RPMI8226 (cell line): Measurements from ENCODE around the gene C20orf204.
A peak's percentile ranks its signal among the peaks of the same experiment; 100 is the strongest.

Source experiments
- DNase-seq: peaks from one replicate; pipeline ENCODE4 v3.0.0-alpha.2; 2015

C20orf204 gene

DNA sequence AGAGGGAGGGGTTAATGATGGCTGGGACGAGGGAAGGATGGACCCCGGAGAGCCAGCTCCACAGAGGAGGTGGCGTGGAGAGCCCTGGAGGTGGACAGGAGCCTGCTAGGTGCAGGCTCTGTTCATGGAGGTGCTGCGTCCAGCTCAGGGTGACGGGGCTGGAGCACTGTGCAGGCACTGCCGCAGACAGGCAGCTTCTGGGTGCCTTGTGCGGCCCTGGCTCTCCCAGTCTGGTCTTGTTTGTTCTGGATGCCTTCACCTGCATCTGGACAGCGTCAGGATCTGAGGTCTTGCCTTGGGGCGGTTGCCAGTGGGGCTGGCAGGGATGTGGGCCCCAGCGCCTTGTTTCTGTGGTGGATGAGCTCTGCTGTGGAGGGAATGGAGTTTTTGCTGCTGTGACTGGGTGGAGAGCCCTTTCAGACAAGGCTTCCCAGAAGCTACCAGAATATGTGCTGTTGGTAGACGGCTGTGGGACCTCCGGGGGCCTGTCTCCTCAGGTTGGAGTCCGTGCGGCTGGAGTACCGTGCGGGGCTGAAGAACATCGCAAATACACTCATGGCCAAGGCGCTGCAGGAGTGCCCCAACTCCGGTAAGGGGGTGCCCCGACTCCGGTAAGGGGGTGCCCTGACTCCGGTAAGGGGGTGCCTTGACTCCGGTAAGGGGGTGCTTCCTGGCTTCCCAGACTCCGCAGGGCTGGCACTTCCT is 7.8 kb upstream of the C20orf204 start:
- no peak for DNase-seq

DNA sequence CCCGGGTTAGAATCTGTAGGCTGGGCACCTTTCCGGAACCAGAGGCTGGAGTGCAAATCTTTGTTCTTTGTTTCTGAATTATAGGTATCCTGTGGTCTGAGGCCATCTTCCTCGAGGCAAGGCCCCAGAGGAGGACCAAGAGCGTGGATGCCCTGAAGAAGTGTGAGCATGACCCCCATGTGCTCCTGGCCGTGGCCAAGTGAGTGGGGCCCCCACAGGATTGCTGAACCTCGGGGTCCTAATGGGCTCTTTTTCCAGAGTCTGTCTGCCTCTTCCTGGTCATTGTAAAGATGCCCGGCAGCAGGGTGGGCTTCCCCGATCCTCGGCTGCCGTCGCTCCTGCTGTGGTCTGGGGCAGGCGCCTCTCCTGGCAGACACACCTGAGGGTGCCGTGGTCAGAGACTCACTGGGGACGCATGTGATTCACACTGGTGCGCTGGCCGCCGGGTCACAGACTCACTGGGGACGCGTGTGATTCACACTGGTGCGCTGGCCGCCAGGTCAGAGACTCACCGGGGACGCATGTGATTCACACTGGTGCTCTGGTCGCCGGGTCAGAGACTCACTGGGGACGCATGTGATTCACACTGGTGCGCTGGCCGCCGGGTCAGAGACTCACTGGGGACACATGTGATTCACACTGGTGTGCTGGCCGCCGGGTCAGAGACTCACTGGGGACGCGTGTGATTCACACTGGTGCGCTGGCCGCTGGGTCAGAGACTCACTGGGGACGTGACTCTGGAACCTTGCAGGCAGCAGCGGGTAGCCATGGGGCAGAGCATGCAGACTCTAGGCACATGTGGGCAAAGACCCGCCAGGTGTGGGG is 6.5 kb upstream of the C20orf204 start:
- DNase-seq = no peak

DNA sequence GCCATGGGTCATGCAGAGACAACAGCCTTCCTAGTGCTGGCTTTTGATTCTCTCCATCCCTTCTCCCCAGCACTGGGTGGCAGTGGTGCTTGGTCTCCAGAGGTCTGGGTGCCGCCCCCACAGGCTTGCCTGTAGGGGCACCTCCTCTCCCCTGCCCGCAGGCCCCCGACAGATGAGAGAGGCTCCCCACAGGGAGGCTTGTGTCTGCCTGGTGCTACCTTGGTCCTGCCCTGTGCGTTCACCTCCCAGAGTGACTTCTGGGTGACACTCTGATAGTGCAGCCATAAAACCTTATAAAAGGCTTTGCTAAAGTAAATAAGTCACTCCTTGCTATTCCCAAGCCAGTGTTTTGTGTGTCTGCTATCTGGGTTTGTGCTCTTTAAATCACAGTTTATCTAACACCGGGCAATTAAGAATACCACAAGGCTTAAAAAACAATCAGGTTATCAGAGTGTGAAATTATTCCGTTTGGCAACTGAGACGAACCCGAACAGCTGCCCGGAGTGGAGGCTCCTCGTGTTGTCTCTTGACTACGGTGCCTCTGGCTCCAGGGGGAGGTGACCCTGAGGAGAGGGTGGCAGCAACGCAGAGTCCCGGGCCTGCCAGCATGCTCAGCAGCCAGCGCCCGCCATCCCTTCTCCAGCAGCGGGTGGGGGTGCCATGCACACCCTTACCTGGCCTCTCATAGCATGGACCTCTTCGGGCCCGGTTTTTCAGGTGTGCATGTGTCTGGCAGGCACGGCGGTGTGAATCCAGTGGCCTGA is 5.4 kb upstream of the C20orf204 start:
- no peak for DNase-seq

DNA sequence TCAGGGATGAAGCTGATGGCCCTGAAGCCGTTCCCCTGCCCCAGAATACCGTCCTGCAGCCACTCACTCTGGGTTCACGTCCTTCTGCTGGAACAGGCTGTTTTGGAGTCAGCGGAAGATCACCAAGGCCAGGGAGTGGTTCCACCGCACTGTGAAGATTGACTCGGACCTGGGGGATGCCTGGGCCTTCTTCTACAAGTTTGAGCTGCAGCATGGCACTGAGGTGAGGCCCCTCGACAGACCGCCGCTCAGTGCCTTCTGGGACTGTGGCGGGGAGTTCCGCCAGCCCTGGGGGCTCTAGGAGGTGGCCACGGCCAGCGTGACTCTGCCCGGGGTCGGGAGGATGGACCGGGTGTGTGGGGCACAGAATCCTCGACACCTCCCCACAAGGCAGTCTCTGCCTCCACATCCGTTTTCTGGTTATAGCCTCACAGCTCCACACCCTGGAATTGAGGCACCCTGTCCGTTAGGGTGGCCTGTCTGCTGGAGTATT is 4.1 kb upstream of the C20orf204 start:
- no peak for DNase-seq

DNA sequence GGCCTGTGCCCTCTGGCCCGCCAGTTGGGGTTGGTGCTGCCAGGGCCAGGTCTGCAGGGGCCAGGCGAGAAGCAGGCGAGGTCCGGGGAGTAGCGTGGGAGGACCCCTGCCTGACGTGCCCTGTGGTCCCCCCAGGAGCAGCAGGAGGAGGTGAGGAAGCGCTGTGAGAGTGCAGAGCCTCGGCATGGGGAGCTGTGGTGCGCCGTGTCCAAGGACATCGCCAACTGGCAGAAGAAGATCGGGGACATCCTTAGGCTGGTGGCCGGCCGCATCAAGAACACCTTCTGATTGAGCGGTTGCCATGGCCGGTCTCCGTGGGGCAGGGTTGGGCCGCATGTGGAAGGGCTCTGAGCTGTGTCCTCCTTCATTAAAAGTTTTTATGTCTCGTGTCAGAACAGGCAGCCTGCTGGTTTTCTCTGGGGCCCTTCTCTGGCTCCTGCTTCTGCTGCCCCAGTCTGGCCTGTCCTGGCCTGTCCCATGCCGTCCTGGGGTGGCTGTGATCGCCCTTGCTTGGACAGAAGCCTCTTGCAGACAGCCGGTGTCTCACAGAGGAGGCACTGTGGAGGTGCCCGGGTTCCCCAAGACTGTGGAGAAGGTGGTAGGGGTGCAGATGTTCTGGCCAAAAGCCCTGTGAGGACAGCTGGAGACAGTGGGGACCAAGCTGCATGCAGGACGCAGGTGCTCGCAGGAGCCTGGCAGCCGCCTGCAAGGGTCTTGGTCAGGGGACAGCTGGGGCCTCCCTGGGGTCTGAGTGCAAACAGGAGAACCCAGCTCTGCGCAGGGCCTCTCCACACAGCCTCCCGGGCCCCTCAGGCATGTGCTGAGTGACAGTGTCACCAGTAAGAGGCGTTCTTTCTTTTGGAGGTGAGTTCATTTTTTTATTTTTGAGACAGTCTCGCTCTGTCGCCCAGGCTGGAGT is 3.0 kb upstream of the C20orf204 start:
- DNase-seq = no peak

DNA sequence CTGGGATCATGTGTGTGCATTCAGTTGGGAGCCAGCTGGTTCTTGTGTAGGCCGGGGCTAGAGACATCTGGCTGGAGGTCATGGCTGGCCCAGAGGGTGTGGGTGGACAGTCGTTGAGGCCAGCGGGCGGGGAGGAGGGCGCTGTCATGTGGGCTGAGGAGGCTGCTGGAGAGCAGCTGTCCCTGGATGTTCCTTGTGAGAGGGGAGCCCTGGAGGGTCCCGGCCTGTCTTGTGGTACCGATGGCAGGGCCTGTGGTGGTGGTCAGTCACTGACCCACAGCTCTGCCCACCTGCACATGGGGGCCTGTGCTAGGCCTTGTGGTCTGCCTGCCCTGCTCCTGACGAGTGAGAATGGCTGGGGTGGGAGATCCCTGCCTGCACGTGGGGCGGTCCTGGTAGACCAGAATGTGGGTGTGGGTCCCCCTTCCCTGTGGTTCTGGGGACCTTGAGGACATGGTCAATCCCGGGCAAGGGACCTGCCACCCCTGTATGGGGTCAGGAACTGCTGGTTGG is 1.9 kb upstream of the C20orf204 start:
- no peak for DNase-seq

DNA sequence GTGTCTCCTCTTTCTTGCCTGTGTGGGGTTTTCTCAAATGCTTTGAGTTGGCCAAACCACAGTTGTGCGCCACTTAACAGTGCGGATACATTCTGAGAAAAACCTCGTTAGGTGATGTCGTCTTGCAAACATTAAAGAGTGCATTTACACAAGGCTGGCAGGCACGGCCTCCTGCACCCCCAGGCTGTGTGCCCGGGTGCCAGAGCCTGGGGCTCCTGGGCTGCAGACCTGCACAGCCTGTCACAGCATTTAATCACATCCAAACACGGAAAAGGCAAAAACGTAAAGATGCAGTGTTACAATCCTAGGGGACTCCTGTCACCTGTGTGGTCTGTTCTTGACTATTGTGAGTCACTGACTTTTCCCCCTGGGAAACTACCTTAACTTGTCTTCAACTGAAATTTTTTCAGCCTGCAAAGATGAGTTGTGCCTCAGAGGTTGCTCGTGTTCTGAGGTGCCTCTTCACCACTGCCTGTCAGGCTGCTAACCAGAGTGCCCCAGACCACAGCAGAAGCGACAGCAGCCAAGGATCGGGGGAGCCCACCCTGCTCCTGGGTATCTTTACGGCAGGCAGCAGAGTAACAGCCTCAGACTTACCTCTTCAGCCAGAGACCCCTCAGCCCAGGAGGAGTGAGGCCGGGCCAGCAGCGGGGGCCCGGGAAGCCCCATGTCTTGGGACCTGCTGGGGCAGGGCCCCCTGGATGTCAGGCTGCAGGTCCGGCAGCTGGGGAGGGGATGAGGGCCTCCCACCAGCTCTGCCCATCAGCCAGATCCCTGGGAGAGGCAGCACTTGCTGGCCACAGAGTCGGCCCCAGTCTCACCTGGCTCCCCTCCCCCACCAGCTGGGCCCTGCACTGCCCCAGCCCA is 683 bp upstream of the C20orf204 start:
- DNase-seq = no peak

DNA sequence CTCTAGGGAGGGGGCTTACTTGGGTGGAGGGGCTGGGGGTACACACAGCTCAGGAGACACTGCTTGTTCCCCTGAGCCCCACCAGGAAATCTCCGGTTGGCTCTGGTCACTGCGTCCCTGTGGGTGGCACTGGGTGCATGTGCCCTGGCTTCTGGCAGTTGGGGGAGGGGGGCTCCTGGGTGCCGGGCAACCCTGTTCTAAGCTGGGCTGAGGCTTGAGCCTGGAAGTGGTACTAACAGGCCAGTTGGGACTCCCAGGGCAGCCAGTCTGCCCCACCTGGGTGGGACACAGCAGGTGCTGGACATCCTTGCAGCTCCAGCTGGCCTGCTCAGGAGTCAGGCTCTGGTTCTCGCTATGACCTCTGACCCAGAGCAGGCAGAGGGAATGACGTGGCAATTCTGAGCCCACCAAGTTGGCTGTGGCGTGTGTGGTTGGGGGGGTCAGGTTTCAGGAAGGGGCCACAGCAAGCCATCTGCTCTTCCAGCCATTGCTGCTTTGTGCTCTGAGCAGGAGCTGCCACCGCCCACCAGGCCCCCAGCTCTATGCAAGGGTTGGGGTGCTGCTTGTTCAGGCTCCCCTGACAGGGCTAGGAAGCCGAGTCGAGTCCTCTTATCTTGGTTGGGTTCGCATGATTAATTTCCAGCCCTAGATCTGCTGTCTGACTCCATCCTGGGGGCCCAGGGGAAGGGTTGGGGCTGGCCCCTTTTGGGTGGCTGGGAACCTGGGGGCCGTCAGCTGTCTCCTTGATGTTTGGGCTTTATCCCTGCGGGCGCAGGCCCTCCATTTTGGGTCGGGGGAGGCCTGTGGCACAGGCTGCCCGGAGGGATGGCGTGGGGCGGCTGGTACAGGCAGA is 590 bp downstream of the C20orf204 start:
- no peak for DNase-seq

DNA sequence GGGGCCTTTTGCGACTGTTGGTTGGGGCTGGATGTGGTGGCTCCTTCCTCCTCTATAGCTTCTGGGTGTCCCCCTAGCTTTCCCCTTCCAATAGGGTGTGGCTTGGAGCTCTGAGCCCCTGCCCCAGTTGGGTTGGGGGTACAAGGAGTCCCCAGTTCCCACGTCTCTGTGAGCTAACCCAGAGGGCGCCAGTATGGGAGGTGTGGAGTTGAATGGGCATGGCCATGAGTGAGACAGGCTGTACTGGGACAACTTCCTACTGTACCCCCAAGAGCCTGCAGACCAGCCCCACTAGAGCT is 1.2 kb downstream of the C20orf204 start:
- no peak for DNase-seq

DNA sequence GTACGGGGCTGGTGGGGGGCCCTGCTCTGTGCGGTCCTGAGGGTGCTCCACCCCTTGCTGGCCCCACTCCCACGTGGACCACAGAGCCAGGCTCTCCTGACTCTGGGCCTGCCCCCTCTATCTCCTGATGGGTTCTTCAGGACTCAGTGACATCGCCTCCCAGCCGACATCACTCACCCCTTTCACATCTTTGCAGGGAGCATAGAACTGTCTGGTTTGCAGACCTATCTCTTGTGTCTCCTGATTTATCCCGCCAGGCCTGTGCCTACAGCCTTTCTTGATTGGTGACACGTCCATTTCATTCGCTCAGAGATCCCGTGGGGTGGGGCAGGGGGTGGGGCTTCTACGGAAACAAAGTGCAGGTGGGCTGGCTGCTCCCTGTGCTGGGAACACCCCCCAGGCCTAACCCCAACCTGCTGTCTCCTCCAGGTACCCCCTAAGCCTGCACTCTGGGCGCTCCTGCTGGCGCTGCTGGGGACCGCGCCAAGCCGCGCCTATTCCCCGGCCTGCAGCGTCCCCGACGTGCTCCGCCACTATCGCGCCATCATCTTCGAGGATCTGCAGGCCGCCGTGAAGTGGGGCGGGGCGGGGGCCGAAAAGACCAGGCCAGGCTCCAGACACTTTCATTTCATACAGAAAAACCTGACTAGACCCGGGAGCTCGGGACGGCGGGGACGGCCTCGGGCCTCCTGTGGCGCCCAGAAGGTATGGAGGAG is 1.7 kb downstream of the C20orf204 start:
- peak; percentile 36 for DNase-seq

DNA sequence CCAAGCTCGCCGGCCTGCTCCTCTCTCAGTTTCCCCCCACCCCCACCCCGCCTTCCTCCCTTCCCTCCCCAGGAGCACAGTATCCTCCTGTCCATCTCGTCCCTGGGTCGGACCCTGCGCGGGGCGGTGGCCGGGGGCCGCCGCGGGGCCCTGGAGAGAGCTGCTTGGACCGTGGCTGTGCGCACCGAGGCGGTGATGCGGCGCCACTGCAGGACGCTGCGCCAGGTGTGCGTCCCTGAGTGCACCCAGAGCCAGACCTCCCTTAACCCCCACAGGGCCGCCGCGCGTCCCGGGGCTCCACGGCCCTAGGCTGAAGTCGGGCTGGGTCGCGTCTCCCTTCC is 2.2 kb downstream of the C20orf204 start:
- peak; percentile 76 for DNase-seq

DNA sequence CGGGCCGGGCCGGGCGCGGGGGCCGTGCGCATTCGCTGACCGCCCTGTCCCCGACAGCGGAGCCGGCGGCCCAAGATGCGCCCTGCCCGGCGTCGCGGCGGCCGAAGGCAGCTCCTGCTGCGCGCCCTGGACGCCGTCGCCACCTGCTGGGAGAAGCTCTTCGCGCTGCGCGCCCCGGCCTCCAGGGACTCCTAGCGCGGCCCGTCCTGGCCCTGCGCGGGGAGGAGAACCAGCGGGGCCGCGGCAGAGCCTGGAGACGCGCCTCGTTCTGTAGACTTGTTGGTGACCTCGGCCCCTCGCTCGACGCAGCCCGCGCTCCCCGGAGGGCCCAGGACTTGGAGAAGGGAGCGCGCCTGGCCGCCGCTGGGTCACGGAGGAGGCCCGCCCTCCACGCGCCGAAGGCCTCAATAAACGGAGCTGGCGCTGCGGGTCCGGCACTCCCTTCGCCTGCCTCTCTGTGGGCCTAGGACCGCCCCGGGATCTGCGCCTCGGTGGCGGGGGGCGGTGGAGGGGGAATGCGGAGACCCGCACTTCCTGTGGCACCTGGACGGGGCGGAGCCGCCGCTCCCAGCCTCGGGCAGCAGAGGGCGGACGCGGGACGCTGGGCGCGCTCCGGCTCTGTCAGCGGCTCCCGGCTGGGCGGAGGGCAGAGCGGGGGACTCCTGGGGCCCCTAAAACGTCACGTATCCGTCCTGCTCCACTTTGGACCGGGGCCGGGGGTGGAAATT is 2.7 kb downstream of the C20orf204 start:
- DNase-seq = peak; percentile 87

DNA sequence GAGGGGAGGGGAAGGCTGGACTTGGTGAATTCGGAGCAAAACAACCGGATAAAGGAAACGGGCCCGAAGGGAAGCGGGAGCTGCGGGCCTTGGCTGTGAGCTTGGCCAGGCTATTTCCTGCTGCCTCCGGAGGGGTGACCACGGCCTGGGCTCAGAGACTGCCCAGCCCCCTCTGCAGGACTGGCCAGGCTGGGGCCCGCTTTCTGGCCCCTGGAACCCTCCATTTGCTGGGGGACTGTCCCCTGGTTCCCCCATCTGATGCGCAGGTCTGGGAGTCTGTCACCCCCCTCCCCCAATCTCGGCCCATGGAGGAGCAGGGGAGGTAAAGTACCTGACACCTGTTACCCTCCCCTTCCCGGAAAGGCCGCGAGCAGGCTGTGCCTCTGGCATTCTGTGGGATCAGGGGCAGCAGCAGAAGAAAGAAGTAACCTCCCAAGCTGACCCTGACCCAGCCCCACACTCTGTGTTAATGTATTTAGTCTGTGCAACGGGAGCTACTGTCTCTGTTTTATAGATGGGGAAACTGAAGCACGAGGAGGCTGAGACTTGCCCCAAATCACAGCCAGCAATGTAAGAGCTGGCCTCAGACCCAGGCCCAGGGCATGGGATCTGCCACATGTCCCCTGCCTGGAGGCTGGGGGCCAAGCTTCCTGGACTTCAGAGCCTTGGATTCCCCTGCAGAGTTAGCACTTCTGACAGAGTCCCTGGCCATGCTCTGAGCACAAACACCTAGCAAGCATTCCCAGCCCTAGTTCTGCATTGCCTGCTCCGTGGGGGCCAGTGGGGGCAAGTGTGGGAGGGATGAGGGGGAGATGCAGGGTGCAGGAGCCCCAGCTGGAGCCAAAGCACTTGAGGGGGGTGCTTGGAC is 3.5 kb downstream of the C20orf204 start:
- no peak for DNase-seq

DNA sequence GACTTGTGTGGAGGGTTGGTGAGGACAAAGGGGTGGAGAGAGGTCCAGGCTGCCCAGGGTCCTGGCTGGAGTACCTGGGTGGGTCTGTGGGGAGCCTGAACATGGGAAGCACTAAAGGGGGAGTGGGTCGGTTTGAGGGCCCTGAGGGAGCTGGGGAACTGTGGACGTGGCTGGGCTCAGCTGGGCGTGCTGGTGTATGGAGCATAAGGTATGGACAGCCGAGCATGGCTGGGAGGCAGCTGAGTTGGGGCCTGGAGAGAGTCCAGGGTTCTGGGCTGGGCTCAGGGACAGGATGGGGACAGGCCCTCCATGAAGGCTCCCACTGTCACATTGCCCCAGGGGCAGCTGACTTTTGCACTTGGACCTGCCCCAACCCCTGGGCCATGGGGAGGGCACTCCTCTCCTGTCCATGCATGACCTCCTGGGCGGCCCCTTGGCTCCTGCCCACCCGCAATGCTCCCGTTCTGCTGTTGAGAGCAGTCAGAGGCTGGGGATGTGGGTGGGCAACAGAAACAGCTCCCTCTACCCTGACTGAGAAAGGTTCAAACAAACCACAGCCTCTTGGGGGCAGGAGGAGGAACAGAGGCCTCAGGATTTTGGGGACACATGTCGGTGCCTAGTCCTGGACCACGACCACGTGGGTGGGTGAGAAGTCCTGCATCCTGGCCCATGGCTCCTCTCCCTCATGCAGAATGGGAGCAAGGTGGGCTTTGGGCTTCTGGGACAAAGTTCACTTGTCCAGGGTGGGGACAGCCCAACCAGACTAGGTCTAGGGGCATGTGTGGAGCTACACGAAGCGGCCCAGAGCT is 4.5 kb downstream of the C20orf204 start:
- DNase-seq = no peak

DNA sequence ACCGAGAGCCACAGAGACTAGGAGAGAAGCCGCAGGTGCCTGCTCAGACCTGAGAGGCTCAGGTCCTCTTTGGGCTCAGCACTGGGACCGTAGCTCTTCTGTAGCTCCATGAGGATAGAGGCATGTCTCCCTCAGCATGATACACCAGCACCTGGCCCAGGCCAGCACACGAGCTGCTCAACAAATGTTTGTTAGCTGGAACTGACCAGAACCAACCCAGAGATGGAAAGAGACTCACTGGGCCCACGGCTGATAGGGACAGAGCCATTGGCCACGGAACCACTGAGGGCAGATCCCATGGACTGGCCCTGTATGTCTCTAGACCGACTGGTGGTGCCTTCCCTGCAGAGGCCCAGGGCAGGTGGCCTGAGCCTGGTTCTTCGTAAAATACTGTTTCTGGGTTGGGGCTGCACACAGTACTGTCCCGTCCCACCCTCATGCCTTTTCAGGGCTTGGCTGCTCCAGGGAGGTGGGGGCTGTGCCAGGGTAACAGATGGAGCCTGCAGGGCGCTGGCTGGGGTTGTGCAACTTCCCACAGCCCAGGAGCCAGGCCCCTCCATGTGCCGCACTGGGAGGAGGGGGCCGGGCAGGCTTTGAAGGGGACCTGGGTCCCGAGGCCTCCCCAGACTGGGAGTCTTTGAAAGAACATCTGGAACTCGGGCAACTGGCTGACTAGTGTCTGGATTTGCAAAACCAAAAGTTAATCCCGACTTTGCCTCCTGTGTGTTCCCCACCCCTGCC is 5.2 kb downstream of the C20orf204 start:
- DNase-seq = no peak

DNA sequence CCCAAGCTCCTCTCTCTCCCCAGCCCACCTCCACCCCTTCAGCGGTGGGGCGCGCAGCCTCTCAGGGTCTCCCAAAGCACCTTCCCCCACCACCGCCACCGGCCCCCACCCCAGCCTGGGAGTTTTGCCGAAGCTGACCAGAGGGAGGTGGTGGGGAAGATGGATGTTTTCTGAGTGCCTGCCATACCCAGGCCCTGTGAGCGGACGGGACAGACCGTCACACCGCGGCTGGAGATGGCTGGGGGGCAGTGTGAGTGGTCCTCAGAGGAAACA is 5.7 kb downstream of the C20orf204 start:
- DNase-seq = no peak
